OCI-M1 (cell line): ENCODE results near the gene UNC13D.
"Not testable (repeated sequence)": the region's sequence is repeated elsewhere in the genome, so short reads cannot be mapped to it uniquely, and the experiment has no call there.

Experiments
- DNase-seq: peaks from one replicate; lab custom pipeline; 2025; lab: John Stamatoyannopoulos, UW

Gene UNC13D

GRCh38 chr17:75874323-75875181 lies 30.3 kb upstream of the UNC13D start:
- no peak for DNase-seq

GRCh38 chr17:75873587-75874322 lies 29.6 kb upstream of the UNC13D start:
- no peak for DNase-seq

- no peak for DNase-seq
Observed at GRCh38 chr17:75872434-75873351, 28.5 kb upstream of the UNC13D start.

GRCh38 chr17:75870228-75870627 lies 26.0 kb upstream of the UNC13D start:
- not testable (repeated sequence) for DNase-seq

DNA sequence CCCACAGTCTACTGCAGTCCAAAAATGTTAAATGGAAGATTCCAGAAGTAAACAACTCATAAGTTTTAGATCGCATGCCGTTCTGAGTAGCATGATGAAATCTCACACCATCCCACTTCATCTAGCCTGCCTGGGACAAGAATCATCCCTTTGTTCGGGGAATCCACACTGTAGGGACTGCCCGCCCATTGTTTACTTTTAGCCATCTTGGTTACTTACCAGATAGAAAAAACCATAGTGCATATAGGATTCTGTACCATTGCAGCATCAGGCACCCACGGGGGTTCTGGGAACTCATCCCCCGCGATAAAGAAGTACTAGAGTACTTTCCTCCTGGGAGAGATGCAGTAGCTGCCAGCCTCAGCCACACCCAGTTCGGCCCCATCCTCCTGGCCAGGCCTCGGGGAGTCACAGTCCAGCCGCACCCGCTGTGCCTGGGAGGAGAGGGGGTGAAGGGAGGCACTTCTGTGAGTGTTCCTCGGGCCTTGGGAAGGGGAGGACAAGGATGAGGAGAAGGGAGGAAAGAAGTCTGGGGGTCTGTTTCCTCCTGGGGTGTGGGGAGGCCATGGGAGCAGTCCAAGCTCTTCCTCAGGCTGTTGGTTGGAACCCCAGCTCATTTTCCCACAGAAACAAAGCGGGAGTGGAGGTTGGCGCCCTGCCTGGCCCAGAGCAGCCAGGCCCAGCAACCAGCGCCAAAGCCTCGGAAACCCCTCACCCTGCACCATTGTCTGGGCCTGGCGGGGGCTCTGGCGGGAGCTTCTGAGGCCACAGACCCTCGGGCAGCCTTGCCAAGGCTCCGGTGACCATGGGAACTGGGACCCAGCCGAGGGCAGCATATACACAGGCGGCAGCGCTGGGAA lies 25.3 kb upstream of the UNC13D start:
- no peak for DNase-seq

- DNase-seq, result not testable (repeated sequence)
Observed at GRCh38 chr17:75868730-75869281, 24.6 kb upstream of the UNC13D start.

DNA sequence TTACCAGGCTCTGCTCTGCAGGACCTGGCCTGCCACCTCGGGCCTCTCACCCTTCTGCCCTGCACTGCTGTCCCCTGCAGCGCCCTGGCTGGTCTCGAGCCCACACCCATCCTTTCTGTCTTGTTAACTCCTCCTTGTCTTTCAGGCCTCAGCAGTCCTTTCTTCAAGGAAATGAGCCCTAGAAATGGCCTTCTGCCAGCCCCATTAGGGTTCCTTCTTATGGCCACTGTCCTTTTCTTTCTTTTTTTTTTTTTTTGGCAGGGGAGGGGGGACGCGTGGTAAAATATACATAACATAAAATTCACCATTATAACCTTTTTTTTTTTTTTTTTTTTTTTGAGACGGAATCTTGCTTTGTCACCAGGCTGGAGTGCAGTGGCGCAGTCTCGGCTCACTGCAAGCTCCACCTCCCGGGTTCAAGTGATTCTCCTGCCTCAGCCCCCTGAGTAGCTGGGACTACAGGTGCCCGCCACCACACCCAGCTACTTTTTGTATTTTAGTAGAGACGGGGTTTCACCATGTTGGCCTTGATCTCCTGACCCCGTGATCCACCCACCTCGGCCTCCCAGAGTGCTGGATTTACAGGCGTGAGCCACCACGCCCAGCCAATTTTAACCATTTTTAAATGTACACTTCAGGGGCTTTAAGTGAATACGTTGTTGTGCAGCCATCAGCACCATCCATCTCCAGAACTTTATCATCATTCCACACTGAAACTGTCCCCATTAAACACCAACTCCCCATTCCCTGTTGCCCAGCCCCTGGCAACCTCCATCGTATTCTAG lies 21.4 kb upstream of the UNC13D start:
- DNase-seq, result not testable (repeated sequence)

DNA sequence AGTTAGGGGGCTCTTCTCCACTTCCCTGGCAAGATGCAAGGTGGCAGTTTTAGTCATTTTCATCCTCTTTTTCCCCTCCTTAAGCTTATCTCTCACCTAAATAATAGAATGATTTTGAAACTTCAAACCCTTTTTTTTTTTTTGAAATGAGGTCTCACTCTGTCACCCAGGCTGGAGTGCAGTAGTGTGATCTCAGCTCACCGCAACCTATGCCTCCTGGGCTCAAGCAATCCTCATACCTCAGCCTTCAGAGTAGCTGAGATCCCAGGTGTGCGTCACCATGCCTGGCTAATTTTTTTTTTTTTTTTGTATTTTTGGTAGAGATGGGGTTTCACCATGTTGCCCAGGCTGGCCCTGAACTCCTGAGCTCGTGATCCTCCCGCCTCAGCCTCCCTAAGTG lies 20.7 kb upstream of the UNC13D start:
- not testable (repeated sequence) for DNase-seq

DNA sequence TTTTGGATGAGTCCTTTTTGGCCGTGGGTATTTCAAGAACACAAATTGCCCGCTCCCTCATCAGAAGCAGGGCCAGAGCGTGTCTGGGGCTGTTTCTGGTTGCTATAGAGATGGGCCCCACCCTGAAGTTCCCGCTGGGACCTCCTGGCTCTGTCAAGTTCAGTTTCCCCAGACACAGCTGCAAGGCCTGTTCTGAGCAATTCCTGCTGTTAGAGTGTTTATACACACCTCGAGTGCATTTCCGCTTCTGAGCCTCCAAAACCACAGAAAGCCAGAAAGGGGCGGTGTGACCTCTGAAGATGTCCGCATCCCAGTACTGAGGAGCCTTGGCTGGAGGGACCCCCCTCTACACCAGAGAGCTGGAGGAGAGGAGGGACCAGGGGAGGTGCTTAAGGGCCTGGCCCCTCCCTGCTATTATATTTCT lies 20.3 kb upstream of the UNC13D start:
- no peak for DNase-seq

GRCh38 chr17:75861927-75862317 lies 17.7 kb upstream of the UNC13D start:
- DNase-seq, result no peak

GRCh38 chr17:75859358-75859757 lies 15.2 kb upstream of the UNC13D start:
- not testable (repeated sequence) for DNase-seq

DNA sequence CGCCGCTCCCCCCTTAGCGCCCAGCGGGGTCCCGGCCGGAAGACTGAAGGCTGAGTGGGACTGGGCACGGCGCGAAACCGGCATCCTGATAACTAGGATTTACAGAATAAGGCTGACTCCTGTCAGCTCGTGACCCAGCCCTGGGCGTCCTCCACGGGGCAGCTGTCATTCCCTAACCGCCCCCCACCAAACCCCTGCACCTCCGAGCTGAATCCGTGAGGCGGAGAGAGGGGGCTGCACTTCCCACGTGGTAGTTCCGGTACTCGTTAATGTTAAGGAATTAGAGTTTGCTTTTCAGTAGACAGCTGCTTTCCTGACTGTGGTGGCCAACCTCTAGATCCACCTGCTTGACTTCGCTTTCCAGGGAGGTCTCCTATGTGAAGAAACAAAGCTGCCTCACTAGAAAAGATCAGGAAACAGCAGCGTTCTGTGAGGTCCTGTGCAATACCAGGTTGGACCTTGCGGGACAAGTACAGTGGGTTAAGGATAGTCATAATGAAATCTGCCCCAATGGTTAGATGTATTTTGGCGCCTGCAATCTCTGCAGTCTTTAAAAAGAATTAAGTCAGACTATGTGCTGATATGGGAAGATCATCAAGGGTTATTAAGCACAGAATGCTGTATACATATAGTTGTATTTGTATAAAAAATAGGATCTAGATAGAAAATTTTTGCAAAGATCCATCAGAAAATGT lies 12.0 kb upstream of the UNC13D start:
- peak; percentile 67 for DNase-seq

DNA sequence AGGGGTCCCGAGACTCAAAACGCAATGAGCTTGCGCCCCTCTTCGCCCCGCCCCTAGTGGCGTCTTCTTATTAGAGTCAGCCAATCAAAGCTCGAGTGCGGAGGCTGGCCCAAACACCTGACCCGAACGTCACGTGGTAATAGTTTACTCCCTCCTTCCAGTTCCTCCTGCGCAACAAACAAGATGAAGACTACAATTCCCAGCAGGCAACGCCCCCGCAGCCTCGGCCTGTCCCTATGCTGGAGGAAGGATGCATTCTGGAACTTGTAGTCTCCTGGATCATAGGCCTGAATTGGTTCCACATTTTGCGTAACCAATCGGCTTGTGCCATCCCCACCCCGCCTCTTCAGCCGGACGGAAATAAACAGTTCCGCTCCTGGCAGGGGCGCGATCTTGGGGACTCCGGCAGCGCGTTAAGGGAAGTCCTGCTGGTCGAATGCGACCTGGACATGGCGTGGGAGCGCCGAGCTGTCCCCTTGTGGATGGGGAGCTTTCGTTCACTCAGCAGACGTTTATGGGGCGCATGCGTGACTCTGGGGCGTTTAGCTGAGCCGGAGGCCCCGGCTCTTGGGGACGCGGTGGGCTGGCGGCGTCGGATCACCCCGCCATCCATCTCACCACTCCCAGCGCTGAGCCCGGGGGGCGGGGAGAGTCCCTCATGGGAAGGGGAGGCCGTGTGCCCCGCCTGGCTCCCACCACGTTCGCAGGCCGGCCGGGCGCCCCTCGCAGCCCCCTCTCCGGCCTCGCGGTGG lies 11.3 kb upstream of the UNC13D start, which contains the start of gene WBP2:
TSS of gene WBP2 (minus strand) at position 26 of the 752 bp plus-strand sequence. CDS start 38 bp downstream, outside the sequence.
- peak; percentile 100 for DNase-seq

DNA sequence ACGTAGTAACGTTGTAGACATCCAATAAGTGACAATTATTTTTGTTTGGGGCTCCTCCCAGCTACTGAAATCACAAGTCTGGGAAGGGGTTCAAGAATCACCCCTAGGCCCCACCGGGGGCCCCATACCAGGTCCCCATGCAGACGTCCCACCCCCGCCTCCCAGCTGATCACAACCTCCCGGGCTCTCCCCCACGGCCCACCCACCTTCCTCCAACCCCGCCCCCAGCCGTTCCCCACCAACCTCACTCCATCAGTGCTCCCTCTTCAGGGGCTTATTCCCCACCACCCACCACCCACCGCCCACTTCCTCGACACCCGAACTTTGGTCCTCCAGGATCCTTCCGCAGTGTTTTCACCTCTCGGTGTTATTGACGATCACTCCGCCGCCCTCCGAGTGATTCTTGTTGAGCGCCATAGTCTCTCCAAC lies 10.7 kb upstream of the UNC13D start:
- DNase-seq, result no peak

- DNase-seq, result no peak
Observed at GRCh38 chr17:75854101-75854748, 10.0 kb upstream of the UNC13D start.

GRCh38 chr17:75853433-75853832 lies 9.2 kb upstream of the UNC13D start:
- DNase-seq, result no peak

GRCh38 chr17:75851693-75851991 lies 7.4 kb upstream of the UNC13D start:
- not testable (repeated sequence) for DNase-seq
